Measurements from ENCODE around the gene KCNG1.
"Not testable (repeated sequence)": the region's sequence is repeated elsewhere in the genome, so short reads cannot be mapped to it uniquely, and the experiment has no call there.

KCNG1 gene

DNA sequence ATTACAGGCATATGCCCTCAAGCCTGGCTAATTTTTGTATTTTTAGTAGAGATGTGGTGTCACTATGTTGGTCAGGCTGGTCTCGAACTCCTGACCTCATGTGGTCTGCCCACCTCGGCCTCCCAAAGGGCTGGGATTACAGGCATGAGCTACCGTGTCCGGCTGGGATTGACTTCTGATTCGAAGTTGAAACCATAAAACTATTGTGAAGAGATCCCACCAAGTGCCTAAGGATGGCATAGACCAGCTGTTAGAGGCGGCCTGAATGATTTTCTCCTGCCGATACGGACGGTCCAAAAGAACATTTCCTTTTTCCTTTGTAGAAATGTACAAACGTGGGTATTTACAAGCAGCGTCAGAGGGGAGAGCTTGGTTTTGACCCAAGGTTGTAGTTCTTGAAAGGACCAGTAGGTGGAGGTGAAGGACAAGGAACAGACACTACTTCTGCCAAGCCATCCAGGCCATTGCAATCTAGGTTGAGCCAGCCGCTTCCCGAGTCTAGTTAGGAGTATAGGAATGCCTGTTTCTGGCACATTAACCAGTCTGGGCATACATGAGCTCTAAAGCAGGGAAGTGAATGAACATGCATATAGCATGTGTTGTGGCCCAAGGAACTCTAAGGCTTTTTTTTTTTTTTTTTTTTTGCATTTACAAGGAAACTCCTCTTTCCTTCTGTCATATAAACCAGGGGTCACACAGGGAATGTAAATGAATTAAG lies 35.3 kb downstream of the KCNG1 start:
- peak; percentile 92 for DNase-seq (ENCODE audit: low spot score)

GRCh38 chr20:50983321-50983720 lies 39.6 kb downstream of the KCNG1 start:
- no peak for DNase-seq (ENCODE audit: low spot score)

DNA sequence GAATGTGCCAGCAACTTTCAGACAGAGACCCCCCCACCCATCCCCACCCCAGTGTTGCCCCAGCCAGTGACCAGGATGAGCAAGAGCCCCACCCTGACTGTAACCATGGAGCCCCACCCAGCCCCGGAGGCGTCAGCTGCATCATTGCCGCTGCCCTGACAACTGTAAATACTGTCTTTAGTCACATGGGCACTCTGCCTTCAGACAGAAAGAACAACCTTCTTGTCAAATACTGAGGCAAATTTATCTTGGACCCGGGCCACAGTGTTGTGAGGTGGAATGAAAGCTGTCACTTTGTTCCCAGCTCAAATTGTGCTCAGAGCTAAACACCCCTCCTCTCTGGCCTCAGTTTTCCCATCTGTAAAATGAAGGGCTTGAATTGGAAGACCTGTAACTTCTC lies 40.5 kb downstream of the KCNG1 start:
- DNase-seq (ENCODE audit: low spot score): peak; percentile 55

DNA sequence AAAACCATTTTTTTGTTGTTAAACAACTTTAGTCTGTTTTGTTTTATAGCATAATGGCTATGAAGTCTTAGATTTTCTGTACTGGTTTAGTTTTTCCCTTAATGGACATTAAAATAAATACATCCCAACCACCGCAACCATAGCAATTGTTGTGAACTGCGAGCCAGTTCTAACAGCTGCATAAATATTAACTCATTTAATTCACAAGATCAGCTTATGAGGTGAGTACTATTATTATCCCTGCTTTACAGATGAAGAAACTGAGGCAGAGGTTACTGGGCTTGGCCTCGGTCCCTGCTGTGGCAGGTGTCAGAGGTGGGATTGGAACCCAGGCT lies 41.2 kb downstream of the KCNG1 start:
- no peak for DNase-seq (ENCODE audit: low spot score)

- peak; percentile 76 for DNase-seq (ENCODE audit: low spot score)
Observed at GRCh38 chr20:50980851-50981713, 41.8 kb downstream of the KCNG1 start.

- DNase-seq (ENCODE audit: low spot score): peak; percentile 66
Observed at GRCh38 chr20:50980071-50980681, 42.7 kb downstream of the KCNG1 start.

DNA sequence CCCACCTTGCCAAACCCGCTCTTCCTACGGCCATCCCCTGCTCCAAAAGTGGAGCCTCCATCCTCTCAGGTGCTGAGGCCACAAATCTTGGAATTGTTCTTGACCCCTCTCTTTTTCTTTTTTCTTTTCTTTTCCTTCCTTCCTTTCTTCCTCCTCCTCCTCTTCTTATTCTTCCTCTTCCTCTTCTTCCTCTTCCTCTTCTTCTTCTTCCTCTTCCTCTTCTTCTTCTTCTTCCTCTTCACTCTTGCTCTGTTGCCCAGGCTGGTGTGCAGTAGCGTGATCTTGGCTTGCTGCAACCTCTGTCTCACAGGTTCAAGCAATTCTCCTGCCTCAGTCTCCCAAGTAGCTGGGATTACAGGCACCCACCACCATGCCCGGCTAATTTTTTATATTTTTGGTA lies 44.4 kb downstream of the KCNG1 start:
- DNase-seq (ENCODE audit: low spot score): not testable (repeated sequence)

DNA sequence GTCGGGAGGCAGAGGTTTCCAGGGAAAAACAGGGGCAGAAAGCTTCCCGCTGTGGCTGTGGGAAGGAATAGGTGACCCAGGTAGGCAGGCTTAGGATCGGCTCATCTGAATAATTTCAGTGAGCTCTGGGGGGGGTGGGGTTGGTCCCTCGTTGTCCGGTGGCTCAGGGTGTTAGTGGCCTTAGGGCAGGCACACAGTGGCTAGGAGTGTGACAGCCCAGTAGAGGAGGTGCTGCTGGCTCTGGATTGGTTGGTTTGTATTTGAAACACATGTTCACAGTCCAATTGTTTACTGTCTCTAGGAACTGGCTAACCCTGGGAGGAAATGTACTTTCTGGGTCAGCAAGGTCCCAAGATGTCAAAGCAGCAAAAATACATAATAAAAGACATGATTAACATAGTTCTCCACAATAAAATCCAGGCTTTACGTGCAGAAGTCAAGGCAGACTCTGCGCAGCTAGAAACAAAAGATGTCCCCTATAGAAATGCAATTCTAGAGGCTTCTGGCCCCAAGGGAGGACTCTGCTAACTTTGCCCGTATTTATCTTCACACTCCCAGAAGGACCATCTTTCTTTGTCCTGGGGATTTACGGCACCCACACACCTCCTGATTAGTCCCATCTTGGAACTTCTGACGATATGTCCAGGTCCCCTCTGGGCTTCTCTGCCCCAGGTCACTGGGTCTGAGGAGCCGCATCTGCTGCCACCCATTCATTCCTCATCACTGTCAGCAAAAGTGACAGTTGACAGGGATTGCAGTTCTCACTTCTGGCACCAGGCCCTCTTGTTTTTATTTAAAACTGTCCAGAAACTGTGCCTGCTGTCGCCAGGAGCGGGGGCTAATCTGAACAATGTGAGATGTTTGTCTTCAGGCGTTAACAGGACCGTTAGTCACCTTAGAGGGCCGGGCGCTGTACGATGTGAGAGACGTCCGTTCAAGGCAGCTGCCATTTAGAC lies 45.6 kb downstream of the KCNG1 start:
- no peak for DNase-seq (ENCODE audit: low spot score)

- no peak for DNase-seq (ENCODE audit: low spot score)
Observed at GRCh38 chr20:50975701-50976330, 47.1 kb downstream of the KCNG1 start.

DNA sequence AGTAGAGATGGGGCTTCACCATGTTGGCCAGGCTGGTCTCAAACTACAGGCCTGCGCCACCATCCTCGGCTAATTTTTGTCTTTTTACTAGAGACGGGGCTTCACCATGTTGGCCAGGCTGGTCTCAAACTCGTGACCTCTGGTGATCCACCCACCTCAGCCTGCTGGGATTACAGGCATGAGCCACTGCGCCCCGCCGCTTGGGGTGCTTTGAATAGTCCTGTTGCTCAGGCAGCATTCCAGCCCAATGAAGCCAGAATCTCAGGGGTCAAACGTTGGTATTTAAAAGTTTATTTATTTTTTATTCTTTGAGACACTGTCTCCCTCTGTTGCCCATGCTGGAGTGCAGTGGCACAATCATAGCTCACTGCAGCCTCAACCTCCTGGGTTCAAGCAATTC lies 53.0 kb downstream of the KCNG1 start:
- DNase-seq (ENCODE audit: low spot score): no peak

- no peak for DNase-seq (ENCODE audit: low spot score)
Observed at GRCh38 chr20:50969435-50969834, 53.5 kb downstream of the KCNG1 start.

- DNase-seq (ENCODE audit: low spot score): no peak
Observed at GRCh38 chr20:50968289-50968688, 54.6 kb downstream of the KCNG1 start.

GRCh38 chr20:50967586-50967985 lies 55.3 kb downstream of the KCNG1 start:
- no peak for DNase-seq (ENCODE audit: low spot score)

- no peak for DNase-seq (ENCODE audit: low spot score)
Observed at GRCh38 chr20:50959543-50960126, 63.3 kb downstream of the KCNG1 start.

DNA sequence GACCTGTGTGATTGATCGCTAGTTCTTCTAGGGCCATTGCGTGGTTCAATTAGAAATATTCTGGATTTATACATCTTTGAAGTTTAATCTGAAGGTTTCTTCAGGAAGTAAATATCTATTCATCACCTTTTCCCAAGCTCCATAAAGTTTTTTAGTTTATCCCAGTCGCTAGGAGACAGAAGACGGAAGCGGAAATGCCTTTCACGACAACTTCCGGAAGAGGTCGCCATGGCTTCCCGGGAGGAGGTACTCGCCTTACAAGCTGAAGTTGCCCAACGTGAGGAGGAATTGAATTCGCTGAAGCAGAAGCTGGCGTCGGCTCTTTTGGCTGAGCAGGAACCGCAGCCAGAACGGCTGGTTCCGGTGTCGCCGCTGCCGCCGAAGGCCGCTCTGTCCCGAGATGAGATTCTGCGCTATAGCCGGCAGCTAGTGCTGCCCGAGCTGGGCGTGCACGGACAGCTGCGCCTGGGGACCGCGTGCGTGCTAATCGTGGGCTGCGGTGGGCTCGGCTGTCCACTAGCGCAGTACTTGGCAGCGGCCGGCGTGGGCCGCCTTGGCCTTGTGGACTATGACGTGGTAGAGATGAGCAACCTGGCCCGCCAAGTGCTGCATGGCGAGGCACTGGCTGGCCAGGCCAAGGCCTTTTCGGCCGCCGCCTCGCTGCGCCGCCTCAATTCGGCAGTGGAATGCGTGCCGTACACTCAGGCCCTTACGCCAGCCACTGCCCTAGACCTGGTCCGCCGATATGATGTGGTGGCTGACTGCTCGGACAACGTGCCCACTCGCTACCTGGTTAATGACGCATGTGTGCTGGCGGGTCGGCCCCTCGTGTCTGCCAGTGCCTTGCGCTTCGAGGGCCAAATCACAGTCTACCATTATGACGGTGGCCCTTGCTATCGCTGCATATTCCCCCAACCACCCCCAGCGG lies 64.0 kb downstream of the KCNG1 start, which contains the start of gene MOCS3:
MOCS3 (plus strand) TSS at position 204 of the 928 bp plus-strand sequence; CDS start at position 229, 25 bp downstream.
- peak; percentile 97 for DNase-seq (ENCODE audit: low spot score)

DNA sequence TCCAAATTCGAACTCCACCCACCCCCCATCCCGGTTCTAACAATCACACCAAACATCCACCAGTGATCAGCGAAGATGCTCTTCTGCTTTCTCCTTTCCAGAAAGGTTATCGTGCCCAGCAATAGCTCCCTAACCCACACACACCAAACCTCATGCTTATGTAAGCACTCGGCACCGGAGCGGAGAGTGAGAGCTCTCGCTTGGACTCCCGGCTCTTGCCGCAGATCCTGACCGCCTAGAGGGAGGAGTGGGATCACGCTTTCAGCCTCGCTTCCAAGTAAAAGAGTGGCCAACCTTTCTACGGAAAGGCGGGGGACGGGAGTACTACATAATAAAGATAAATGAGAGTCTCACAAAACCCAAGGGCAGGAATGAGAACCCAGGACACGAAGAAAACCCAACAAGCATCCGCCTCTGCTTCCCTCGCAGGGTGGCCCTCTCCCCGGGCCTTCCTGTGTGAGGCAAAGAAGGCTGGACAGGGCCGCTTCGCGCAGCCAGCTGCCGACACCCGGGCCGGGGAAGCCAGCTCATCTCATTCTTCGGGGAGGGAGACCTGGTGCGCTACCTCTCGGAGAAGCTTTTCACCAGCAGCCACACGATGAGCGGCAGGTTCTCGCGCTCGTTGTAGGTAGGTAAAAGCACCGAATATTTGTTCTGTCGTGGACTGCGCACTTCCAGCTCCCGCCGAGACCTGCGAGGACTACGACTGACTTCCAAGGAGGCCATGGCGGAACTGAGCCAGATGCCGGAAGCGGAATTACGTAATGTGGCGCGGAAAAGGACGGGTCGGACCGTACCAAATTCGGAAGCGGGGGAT lies 64.9 kb downstream of the KCNG1 start, which contains the start of gene DPM1:
DPM1 (minus strand) TSS at position 735 of the 817 bp plus-strand sequence; CDS start at position 726, 9 bp downstream.
- peak; percentile 91 for DNase-seq (ENCODE audit: low spot score)

GRCh38 chr20:50957276-50957675 lies 65.6 kb downstream of the KCNG1 start:
- DNase-seq (ENCODE audit: low spot score): no peak

DNA sequence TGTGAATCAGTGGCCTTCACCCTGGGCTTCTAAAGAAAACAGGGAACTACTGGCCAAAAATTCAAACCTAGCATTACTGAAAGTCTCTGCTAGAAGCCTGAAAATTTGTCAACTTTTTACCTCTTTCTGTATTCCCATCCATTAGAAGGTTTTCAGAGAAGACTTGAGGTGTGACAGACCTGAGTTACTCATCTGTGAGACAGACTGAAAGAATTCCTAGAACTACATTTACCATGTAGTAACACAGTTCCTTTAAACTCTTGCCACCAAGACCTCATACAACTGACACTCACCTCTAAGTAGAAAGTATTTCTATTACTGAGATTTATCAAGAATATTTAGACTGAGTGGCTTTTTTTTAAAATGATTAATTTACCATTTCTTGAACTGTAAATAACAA lies 69.1 kb downstream of the KCNG1 start:
- no peak for DNase-seq (ENCODE audit: low spot score)
